Activated gamma-delta T cell treated with Interleukin-2 at 50 U/mL for 16 hours (primary cell): Measurements from ENCODE around the gene ASGR1.
A peak's percentile ranks its signal among the peaks of the same experiment; 100 is the strongest.
"Not testable (repeated sequence)": the region's sequence is repeated elsewhere in the genome, so short reads cannot be mapped to it uniquely, and the experiment has no call there.

ENCODE experiments used
- DNase-seq: peaks from one replicate; pipeline ENCODE4 v3.0.0-alpha.2; 2020

Gene ASGR1

GRCh38 chr17:7184647-7185046 is 5.5 kb upstream of the ASGR1 start:
- DNase-seq = no peak

GRCh38 chr17:7184091-7184488 is 4.9 kb upstream of the ASGR1 start:
- DNase-seq = no peak

DNA sequence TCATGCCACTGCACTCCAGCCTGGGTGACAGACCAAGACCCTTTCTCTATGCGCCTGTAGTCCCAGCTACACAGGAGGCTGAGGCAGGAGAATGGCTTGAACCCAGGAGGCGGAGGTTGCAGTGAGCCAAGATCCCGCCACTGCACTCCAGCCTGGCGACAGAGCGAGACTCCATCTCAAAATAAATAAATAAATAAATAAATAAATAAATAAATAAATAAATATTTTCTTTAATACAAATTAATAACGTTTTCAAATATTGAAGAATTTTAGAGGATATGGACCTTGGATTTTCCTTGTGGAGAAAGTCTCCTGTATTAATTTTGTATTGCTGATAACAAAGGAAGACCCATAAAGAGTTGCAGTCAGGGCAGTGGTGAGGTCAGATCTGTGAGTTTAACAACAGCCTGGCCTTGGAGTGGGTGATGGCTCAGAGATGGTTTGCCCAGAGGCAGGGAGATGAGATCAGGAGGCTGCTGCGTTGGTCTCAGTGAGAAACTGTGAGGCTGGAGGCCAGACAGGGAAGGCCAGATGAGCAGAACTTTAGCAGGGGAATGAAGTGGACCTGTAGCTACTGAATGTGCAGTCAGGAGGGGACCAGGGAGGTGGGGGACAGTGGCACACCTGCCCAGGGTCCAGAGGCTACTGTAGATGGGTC is 4.4 kb upstream of the ASGR1 start:
- no peak for DNase-seq

DNA sequence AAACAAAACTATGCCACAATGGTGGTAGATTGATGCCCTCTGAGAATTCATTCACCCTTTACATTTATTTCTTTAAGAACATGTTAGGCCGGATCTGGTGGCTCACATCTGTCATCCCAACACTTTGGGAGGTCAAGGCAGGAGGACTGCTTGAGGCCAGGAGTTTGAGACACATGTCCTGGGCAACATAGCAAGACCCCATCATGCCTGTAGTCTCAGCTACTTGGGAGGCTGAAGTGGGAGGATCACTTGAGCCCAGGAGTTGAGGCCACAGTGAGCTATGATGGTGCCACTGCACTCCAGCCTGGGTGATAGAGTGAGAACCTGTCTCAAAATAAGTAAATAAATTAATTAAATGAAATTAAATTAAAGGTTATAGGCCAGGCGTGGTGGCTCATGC is 2.9 kb upstream of the ASGR1 start:
- not testable (repeated sequence) for DNase-seq

DNA sequence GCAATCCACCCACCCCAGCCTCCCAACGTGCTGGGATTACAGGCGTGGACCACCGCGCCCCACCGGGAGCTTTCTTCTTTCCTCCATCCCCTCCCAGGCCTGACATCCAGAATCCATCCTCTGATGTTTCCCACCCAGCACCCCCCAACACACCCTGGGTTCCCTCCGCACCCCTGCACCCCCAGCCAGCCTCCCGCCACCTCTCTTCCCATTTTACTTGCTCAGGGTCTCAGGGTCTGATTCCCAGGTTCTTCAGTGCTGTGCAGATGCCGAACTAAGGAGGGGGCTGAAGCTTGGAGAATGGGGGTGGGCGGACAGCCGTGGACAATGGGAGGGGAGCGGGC is 225 bp downstream of the ASGR1 start:
- DNase-seq = no peak

DNA sequence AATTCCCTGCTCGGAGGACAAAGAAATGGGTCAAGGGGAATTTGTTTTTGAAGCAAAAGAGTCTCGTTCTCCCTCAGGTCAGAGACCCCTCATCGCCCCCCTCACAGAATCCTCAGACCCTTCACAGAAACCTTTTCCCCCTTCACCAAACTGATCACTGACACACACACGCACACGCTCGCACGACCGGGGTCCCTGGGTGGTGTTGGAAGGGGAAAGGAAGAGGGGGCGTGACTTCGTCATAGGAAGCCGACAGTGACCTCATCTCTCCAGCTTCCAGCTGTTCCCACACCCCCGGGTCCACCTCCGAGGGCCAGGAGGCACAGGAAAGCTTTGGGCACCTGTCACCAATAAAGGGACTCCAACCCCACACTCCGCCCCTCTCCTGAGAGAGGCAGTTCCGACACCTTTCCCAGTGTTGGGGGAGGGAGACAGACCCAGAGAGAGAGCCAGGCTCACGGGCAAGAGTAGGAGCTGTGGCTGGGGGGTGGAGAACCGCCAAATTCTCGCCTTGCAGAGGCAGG is 1.2 kb downstream of the ASGR1 start:
- DNase-seq = no peak

DNA sequence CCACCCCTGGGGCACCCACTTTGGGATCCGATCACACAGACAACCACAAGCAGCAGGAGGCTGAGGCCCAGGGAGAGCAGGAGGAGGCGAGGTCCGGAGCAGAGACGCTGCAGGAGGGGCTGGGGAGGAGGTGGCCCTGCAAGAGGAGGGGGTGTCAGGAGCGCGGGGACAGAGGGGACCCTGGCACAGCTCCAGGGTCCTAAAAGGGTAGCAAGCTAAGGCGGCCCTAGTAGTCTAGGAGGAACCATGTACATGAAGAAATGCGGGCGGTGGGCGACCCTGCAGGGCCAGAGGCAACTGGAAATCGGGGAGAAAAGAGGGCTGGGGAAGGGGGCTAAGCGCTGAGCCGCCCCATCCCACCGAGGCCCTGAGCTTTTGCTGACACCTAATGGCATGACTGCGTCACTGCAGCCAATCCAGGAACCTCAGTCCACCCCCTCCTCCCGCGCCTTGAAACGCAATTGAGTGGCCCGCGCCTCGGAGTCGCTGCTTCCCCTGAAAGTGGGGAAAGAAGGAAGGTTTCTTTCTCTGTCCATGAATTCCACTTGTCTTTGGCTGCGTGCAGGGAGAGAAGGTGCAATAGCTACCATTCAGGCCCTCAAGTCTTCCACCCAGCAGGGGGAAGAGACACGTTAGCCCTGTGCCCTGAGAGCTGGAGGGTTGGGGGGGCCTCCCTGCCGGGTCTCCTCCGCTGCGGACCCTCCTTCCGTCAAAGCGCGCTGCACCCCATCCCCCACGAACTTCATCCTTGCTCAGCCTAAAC is 1.8 kb downstream of the ASGR1 start:
- peak; percentile 53 for DNase-seq

DNA sequence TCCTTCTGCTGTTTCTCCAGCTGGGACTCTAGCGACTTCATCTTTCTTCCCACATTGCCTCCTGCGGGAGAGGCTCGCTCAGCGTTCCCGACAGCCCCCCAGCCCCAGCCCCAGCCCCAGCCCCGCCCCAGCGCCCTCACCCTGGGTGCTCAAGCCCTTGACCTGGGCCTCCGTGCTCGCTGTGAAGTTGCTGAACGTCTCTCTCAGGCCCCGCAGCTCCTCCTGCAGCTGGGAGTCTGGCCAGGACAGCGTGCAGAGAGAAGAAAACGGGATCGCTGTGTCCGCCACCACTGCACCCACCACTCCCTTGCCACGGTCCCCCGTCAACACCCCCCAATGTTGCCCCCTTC is 2.4 kb downstream of the ASGR1 start:
- DNase-seq = no peak

- no peak for DNase-seq
Observed at GRCh38 chr17:7176107-7176840, 2.9 kb downstream of the ASGR1 start.

GRCh38 chr17:7175330-7175733 is 3.8 kb downstream of the ASGR1 start:
- no peak for DNase-seq

- DNase-seq = no peak
Observed at GRCh38 chr17:7174603-7175326, 4.4 kb downstream of the ASGR1 start.

DNA sequence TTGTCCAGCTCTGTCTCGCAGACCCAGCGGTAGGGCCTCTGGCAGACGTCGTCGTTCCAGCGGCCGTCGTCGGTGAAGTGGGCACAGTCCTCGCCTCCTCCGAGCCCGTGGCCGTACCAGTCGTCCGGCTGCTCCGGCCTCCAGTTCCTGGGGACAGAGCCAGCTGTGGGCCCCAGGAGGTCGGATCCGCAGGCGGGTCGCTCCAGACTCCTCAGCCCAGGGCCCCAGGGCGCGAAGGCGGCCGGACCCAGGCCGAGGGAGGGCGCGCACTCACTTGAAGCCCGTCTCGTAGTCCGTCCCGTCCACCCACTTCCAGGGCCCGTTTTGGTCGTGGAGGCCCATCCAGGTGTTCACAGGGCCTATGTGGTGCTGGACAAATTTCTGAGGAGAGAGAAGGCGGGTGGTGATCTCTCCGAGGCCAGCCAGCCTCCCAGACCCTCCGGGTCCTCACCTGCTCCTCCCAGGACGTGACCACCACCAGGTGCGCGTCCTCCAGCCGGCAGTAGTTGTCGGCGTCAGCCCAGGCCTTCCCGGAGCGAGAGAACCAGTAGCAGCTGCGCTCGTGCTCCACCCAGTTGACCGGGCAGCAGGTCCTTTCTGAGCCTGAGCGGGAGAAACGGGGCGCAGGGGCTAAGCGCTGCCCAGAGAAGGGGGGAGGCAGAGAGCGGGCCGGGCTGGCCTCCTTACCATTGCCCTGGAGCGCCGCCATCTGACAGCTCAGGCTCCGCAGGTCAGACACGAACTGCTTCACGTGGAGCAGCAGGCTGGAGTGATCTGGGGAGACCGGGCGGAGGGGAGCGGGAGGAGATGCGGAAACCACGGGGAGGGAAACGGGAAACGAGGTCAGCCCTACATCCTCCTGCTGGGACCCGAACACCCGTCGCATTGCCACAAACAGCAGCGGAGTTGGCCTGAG is 5.2 kb downstream of the ASGR1 start:
- peak; percentile 20 for DNase-seq

DNA sequence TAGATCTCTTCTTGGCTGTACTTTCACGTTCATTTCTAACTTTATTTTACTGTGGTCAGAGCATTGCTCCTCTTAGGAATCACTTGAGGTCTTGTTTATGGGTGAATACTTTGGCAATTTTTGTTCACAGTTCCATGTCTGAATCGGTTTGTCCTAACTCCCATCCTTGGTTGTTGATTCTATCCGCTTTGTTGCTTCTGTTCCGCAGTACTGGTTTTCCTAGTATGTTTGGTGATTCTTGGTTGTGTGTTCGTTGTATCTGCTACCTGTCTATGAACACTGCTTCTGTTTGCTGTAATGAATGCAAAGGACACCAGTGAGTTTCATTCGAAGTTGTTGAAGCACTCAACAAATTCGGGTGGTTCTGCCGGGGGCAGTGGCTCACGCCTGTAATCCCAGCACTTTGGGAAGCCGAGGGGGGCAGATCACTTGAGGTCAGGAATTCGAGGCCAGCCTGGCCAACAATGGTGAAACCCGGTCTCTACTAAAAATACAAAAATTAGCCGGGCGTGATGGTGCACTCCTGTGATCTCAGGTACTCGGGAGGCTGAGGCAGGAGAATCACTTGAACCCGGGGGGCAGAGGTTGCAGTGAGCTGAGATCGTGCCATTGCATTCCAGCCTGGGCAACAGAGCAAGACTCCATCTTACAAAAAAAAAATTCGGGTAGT is 6.5 kb downstream of the ASGR1 start:
- DNase-seq = not testable (repeated sequence)

GRCh38 chr17:7169565-7169908 is 9.6 kb downstream of the ASGR1 start:
- not testable (repeated sequence) for DNase-seq

GRCh38 chr17:7168841-7169564 is 10.2 kb downstream of the ASGR1 start:
- DNase-seq = not testable (repeated sequence)

DNA sequence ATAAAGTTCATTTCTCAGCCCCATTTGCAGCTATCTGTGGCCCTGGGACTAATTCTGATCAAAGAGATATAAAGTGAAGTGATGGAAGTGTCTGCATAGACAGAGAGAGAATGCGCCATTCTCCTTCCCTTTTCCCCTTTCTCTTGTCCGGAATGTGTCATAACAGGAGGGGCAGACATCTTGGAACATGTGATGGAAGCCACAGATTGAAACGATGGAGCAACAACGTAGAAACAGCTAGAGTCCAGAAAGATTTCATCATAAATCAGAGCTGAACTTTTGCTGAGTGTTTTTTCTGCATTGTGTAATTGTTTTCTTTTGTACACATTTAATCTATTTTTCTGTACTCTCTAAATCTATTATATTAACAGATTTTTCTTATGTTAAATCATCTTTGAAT is 11.3 kb downstream of the ASGR1 start:
- DNase-seq = no peak

GRCh38 chr17:7166873-7167272 is 12.3 kb downstream of the ASGR1 start:
- no peak for DNase-seq

GRCh38 chr17:7159571-7159970 is 19.6 kb downstream of the ASGR1 start:
- DNase-seq = not testable (repeated sequence)

- DNase-seq = not testable (repeated sequence)
Observed at GRCh38 chr17:7158424-7158823, 20.7 kb downstream of the ASGR1 start.

GRCh38 chr17:7156342-7156940 is 22.7 kb downstream of the ASGR1 start:
- no peak for DNase-seq
